GM12878 (cell line): Measurements from ENCODE around the gene MARCHF10.

Source experiments
- CEBPZ ChIP-seq: fragments of 150-350 bp; IDR thresholded peaks from 2 replicates; pipeline ENCODE4 v1.6.1; 2016; ENCODE audit warnings: low read depth, low read length
- CTCF ChIP-seq, 3 experiments: IDR thresholded peaks in 2 of 3; conservative IDR thresholded peaks in 1 of 3; 2 replicates each; pipeline ENCODE4 v1.5.1; 2011; ENCODE audit warnings: low read depth in 3 of 3, low read length in 3 of 3, mild to moderate bottlenecking in 3 of 3, control low read depth in 2 of 3, moderate library complexity in 2 of 3, inconsistent platforms in 1 of 3, mixed read lengths in 1 of 3; ENCODE audit not compliant: control insufficient read depth in 2 of 3, insufficient read depth in 1 of 3; ENCODE audit errors: extremely low read depth in 1 of 3
- JUND ChIP-seq: IDR thresholded peaks from 2 replicates; pipeline ENCODE4 v1.6.1; 2012; ENCODE audit warnings: low read depth, mild to moderate bottlenecking, low read length, improper control_type of control experiment, moderate library complexity

- TF ChIP-seq CTCF (IDR thresholded peaks at IDR 0.05 in 2 of 3, conservative IDR thresholded peaks at IDR 0.05 in 1 of 3; ENCODE audit: control insufficient read depth in 2 of 3, extremely low read depth in 1 of 3, insufficient read depth in 1 of 3, low read depth in 3 of 3, low read length in 3 of 3) (no peak), CEBPZ (no peak), JUND (no peak)
Observed at GRCh38 chr17:62663304-62663703, 144.8 kb downstream of the MARCHF10 start.
